ENCODE data around the gene DENND1B.
"Not testable (repeated sequence)": the region's sequence is repeated elsewhere in the genome, so short reads cannot be mapped to it uniquely, and the experiment has no call there.

DENND1B gene

GRCh38 chr1:197782722-197783360, 7.6 kb upstream of the DENND1B start:
- DNase-seq (ENCODE audit: low read depth): no peak

DNA sequence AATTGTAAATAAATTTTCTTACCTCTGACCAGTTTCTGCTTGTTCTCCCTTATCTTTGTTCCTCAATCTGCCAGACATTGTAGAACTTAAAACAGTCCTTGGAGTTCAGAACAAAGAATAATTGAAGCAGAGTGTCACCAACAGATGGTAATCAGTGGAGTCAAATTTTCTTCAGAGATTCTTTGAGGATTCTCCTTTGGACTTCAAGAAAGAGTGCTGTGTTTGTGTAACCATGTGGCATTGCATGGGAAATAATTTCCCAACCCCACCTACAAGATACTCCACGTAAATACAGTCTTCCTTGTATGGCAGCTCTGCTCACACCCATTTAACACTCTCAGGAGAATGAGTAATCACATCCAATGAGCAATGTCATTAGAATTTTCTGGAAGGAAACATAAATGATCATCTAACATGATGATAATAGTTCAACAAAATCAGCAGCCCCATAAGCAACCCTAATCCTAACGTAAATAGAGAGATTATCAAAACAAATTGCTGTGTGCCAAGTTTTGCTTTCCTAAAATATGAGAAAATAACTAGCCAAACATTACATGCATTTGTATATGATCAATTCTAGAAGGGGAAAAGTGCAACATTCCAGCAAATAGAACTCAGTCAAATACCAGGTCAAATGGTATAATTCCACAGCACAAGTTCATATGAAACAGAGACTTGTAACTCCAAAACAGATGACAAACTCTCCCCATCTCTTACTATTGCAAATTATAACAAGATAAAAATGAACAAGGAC, 6.9 kb upstream of the DENND1B start:
- DNase-seq (ENCODE audit: low read depth): no peak

DNA sequence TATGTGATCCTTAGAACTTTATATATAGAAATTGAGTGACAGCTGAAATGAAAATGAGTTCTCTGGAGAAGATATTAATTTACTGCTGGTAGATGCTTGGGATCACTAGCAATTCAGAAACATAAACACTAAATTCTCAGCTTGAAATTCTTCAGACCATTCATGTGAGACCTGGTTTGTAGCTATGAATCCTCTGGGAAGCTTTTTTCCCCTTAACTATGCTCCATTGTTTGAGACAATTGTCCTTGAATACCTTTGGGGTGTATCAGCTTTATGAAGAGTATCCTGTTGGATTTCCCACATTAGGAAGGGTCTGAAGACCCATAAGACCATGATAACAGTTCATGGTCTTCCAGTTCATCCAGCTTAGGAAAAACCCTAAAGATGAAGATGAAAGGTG, 4.6 kb upstream of the DENND1B start:
- no peak for DNase-seq (ENCODE audit: low read depth)

DNA sequence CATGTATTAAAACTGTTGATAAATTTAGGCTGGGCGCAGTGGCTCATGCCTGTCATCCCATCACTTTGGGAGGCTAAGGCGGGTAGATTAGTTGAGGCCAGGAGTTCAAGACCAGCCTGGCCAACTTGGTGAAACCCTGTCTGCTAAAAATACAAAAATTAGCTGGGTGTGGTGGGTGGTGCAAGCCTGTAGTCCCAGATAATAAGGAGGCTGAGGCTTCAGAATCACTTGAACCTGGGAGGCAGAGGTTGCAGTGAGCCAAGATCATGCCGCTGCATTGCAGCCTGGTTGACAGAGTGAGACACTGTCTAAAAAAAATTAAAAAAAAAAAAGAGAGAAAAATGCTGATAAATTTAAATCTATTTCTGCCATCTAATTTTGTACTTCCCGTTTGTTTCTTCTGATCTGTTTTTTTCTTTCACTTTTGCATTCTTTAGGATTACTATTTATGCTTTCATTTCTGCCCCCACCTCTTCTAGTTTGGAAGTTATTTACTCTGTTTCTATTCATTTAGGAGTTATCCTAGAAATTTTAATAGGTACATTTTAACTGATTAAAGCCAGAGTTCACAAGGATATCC, 3.2 kb upstream of the DENND1B start:
- no peak for DNase-seq (ENCODE audit: low read depth)

GRCh38 chr1:197776351-197777105, 1.2 kb upstream of the DENND1B start:
- DNase-seq (ENCODE audit: low read depth): no peak

- peak; percentile 28 for DNase-seq (ENCODE audit: low read depth)
Observed at GRCh38 chr1:197774466-197775281, 606 bp downstream of the DENND1B start.

- DNase-seq (ENCODE audit: low read depth): no peak
Observed at GRCh38 chr1:197773856-197774255, 1.4 kb downstream of the DENND1B start.

- no peak for DNase-seq (ENCODE audit: low read depth)
Observed at GRCh38 chr1:197771904-197772556, 3.2 kb downstream of the DENND1B start.

GRCh38 chr1:197771386-197771785, 3.9 kb downstream of the DENND1B start:
- no peak for DNase-seq (ENCODE audit: low read depth)

DNA sequence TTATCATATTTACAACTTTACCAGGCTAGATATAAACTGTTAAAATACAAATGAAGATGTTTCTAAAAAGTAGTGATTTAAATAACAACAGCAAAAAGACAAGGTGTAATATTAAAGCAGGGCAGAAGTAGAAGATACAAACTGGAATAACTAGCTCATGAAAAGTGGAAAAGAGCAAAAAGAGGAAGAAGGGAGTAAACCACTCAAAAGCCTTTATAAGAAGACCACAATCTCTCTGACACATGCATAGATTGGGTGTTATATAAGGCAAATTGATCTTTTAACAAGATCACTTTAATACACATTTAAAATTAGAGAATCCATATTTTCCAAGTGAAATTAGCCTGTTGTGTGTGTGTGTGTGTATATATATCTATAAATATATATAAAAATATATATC, 5.0 kb downstream of the DENND1B start:
- no peak for DNase-seq (ENCODE audit: low read depth)

GRCh38 chr1:197769287-197769686, 6.0 kb downstream of the DENND1B start:
- DNase-seq (ENCODE audit: low read depth): no peak

- no peak for DNase-seq (ENCODE audit: low read depth)
Observed at GRCh38 chr1:197768014-197768805, 7.1 kb downstream of the DENND1B start.

DNA sequence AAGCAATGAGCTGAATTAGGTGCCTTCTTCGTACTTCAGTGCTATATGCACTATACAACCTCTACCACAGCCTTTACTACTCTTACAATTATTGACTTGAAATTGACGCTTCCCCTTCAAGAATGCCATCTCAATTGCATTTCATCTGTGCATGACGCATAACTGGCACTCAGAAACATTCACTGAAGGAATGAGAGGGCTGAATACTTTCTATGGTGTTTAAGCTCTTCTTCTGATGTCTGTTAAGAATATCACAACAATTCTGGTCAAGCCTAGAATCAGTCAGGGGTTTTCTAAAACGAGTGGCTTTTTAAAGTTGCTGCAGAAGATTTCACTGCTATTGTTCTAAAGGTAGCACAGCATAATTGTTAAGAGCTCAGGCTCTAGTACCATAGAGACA, 11.5 kb downstream of the DENND1B start:
- no peak for DNase-seq (ENCODE audit: low read depth)

GRCh38 chr1:197763307-197763706, 12.0 kb downstream of the DENND1B start:
- no peak for DNase-seq (ENCODE audit: low read depth)

DNA sequence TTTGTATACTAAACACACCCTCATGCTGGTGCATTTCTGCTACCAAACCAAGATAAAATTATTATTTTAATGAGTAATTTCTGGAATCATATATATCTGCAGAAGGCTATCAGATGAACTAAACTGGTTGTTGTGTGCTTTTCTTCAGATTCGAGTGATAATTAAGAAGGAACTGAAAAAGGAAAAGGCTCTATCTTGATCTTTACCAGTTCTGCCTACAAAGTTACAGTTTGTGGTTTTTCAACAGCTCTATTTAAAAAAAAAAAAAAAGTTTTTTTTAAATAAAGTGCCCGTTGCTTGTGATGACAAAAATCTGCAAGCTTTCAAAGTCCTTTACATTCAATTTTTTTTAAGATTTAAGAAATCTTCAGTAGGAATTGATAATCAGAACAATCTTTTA, 13.6 kb downstream of the DENND1B start:
- DNase-seq (ENCODE audit: low read depth): no peak

DNA sequence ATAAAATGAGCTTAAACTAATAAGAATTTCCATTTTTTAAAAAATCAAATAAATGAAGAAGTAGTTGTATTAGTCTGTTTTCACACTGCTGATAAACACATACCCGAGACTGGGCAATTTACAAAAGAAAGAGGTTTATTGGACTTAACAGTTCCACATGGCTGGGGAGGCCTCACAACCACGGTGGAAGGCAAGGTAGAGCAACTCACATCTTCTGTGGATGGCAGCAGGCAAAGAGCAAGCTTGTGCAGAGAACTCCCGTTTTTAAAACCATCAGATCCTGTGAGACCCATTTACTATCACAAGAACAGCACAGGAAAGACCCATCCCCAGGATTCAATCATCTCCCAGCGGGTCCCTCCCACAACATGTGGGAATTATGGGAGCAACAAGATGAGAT, 19.7 kb downstream of the DENND1B start:
- DNase-seq (ENCODE audit: low read depth): not testable (repeated sequence)

- DNase-seq (ENCODE audit: low read depth): not testable (repeated sequence)
Observed at GRCh38 chr1:197752652-197753164, 22.6 kb downstream of the DENND1B start.

- no peak for DNase-seq (ENCODE audit: low read depth)
Observed at GRCh38 chr1:197750366-197750765, 24.9 kb downstream of the DENND1B start.

GRCh38 chr1:197745911-197746310, 29.4 kb downstream of the DENND1B start:
- DNase-seq (ENCODE audit: low read depth): no peak

GRCh38 chr1:197744979-197745378, 30.3 kb downstream of the DENND1B start:
- no peak for DNase-seq (ENCODE audit: low read depth)
